Kidney tubule cell (primary cell): Measurements from ENCODE around the gene ADAMTS7.
"Not testable (repeated sequence)": the region's sequence is repeated elsewhere in the genome, so short reads cannot be mapped to it uniquely, and the experiment has no call there.

Source experiments
- DNase-seq: peaks from one replicate; pipeline ENCODE4 v3.0.0-alpha.2; 2018; ENCODE audit warnings: low spot score

ADAMTS7 gene

DNA sequence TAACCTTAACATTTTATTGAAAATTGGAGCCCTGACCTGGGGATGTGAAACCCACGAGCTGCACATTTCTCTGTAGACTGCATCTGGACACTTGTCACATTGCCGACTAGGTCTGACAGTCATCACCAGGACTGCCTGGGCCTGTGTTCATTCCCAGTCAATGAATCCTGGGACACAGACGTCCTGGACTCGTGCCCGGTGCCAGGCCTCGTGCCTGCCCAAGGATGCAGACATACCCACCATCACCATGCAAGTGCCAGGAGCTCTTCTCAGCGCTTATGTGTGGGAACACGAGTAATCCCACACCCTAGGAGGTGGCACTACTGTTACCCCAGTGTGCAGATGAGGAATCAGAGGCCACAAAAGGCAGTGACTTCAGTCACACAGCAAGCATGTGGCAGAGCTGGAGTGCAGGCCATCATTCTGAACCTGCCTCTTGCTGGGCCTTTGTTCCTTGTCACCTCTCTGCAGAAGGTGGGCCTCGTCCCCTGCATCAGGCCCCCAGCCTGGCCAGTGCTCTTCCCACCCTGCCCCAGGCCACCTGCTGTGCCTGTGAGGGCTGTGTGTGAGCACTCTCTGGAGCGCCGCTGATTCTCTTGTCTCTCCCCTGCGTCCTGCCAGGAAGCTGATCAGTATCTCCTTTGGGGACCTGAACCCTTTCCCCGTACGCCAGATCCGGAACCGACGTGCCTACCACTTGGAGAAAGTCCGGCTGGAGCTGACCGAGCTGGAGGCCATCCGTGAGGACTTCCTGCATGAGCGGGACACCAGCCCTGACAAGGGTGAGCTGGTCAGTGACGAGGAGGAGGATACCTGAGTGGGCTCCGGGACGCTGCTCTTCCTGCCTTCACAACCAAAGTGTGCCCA lies 58.5 kb downstream of the ADAMTS7 start:
- DNase-seq = no peak

GRCh38 chr15:78751602-78751979 lies 59.7 kb downstream of the ADAMTS7 start:
- no peak for DNase-seq

DNA sequence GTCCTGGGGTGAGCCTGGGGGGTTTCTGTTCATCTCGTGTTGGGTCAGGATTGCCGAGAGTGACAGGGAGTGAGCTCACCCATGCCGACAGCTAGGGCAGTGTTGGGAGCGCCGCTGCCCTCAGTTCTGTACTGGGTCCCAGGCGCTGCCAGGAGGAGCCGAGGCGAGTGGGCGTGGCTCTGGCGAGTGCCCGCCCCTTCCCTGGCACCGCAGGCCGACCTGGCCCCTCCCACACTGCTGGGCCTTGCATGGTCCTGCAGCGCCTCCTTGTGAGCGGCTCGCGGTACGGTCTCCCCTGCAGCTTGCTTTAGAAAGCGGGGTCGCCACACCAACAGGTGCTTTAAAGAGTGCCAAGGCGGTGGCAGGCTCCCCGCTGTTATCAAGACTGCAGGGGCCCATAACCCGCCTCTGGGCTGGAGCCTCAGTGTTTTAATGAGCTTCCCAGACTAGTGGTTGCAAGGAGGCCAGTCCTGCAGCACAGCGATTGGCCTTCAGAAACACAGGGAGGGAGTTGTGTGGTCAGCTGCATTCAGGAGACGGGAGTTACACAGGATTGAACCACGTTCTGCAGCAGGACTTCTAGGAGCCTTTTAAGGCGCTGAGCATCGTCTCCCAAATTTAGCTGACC lies 60.2 kb downstream of the ADAMTS7 start:
- DNase-seq = peak; percentile 89

DNA sequence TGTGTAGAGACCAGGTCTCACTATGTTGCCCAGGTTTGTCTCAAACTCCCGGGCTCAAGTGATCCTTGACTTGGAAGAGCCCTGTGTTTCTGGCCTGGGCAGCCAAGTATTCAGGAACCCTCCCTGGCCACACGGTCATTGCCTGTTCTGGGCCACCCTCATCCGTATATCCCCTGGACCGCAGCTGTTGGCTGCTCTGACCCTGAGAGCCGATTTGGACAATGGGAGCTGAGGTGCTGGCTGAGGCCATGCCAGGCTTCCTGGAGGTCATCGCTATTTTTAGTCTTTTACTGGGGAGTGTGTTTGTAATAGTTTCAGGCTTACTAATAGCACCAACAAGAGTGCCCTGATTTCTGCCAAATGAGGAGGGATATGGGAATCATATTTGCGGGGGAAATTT lies 60.7 kb downstream of the ADAMTS7 start:
- DNase-seq = no peak

DNA sequence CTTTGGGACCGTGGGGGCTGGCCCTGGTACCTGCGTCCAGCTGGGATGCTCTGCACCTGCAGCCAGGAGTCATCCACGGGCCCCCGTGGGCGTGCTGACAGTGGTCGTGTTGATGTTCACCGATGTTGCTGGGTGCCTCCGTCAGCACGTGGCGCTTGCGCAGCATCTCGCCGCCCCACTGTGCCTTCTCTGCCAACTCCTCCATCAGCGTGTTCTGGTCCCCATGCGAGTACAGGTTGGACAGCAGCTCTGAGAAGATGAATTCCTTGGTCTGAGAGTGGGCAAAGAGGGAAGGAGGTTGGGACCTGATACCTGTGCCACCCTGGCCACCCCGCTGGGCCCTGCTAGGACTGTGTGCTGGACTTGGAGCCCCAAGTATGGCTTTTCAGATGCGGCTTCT lies 61.4 kb downstream of the ADAMTS7 start:
- DNase-seq = no peak

DNA sequence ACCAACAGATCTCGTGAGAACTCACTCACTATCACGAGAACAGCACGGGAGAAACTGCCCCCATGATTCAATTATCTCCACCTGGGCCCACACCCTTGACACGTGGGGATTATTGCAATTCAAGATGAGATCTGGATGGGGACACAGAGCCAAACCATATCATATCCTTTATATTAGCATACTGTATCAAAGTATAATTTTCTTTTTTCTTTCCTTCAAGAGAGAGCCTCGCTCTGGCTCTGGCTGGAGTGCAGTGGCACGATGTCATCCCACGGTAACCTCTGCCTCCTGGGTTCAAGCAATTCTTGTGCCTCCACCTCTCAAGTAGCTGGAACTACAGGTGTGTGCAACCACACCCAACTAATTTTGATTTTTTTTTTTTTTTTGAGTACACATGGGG lies 63.4 kb downstream of the ADAMTS7 start:
- DNase-seq = not testable (repeated sequence)

DNA sequence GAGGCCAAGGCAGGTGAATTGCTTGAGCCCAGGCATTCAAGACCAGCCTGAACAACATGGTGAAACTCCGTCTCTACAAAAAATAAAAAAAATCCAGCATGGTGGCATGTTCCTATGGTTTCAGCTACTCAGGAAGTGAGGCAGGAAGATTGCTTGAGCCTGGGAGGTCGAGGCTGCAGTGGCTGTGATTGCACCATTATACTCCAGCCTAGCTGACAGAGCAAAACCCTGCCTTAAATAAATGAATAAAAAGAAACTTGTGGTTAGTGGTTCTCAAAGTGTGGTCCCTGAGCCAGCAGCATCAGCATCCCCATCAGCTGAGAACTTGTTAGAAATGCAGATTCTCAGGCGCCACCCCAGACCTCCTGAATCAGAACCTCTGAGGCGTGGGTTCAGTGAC lies 69.6 kb downstream of the ADAMTS7 start:
- DNase-seq = not testable (repeated sequence)

GRCh38 chr15:78740904-78741274 lies 70.4 kb downstream of the ADAMTS7 start:
- no peak for DNase-seq

- DNase-seq = peak; percentile 80
These were observed 71.0 kb downstream of the ADAMTS7 start for GRCh38 chr15:78739996-78740903.

GRCh38 chr15:78739206-78739605 lies 72.1 kb downstream of the ADAMTS7 start:
- no peak for DNase-seq

- peak; percentile 55 for DNase-seq
These were observed 73.2 kb downstream of the ADAMTS7 start for GRCh38 chr15:78737931-78738558.

DNA sequence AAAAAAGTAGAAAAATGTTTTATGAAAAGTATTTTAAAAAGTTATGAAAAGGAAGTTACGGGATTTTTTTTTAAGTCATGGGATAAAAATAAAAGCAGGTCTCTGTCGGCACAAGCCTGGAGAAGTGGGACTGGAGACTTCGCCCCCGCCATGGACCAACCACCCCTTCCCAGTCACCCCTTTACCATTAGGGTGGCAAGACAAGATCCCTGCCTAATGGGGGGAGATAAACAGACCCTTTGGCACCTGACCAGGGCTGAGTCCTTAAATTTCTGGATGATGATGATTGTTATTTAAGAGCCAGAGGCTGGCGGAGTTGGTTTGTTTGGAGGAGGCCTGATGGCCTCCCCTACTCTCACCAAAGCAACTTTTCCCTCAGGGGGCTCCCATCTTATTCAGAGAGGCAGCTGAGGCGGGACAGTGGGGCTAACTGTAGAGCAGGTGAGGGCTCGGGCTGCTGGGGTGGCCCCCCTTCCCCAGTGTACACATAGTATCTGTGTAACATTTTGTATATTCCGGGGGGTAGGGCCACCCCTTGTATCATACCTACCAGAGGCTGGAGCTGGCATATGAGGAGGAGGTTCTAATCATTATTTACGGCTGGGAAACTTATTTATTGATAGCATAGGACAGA lies 74.0 kb downstream of the ADAMTS7 start:
- no peak for DNase-seq

GRCh38 chr15:78736286-78736685 lies 75.0 kb downstream of the ADAMTS7 start:
- DNase-seq = not testable (repeated sequence)

- DNase-seq = no peak
These were observed 76.7 kb downstream of the ADAMTS7 start for GRCh38 chr15:78734451-78735064.

GRCh38 chr15:78732634-78733033 lies 78.6 kb downstream of the ADAMTS7 start:
- no peak for DNase-seq

- DNase-seq = no peak
These were observed 80.3 kb downstream of the ADAMTS7 start for GRCh38 chr15:78730955-78731354.

GRCh38 chr15:78728427-78728826 lies 82.8 kb downstream of the ADAMTS7 start:
- peak; percentile 58 for DNase-seq

DNA sequence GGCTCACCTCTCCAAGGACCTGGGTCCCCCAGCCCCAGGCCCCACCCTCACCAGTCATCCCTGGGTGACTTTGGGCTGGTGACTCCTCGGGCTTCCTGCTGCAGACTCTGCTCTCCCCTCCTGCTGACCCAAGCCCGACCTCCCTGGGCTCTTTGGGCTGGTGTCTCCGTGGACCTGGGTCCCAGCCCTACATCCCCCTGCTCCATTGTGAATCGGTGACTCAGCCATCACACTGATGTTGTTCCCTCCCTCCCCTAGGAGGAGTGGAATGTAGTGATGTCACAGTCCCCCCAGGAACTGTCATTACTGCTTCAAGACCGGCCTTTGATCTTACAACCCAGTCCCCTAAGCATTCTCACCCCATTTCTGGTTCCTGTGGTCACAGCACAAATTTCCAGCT lies 83.7 kb downstream of the ADAMTS7 start:
- peak; percentile 60 for DNase-seq

DNA sequence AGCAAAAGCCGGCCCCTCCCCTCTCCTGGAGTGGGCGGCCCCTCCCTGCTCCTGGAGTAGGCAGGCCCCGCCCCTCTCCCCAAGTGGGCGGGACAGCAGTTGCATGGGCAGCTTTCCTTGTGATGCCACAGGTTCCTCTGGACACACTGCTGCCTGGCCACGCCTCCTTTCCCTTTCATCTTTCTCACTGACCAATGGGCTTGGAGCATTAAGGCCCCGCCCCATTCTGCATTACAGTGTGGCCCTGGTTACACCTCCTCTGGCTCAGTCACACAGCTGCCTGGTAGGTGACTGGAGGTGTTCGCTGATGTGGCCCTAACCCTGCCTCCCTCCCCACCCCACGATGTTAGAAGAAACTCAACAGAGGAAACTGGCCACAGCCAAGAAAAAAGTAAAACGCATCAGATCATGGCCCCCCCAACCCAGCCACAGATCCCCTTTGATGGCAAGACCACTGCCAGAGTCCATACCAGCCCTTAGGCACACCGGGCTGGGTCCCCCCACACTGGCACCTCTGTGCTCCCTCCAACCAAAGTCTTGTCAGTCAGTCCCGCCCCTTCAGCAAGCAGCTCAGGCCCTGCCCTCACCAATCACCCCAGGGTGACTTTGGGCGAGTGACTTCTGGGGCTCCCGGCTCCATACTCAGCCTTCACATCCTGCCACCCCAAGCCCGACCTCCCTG lies 84.3 kb downstream of the ADAMTS7 start:
- DNase-seq = peak; percentile 51

DNA sequence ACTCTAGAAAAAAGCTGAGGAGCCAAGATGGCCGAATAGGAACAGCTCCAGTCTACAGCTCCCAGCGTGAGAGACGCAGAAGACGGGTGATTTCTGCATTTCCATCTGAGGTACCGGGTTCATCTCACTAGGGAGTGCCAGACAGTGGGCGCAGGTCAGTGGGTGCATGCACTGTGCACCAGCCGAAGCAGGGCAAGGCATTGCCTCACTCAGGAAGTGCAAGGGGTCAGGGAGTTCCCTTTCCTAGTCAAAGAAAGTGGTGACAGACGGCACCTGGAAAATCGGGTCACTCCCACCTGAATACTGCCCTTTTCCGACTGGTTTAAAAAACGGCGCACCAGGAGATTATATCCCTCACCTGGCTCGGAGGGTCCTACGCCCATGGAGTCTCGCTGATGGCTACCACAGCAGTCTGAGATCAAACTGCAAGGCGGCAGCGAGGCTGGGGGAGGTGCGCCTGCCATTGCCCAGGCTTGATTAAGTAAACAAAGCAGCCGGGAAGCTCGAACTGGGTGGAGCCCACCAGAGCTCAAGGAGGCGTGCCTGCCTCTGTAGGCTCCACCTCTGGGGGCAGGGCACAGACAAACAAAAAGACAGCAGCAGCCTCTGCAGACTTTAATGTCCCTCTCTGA lies 91.3 kb downstream of the ADAMTS7 start:
- not testable (repeated sequence) for DNase-seq
